Fibroblast of lung (primary cell): ENCODE results near the gene CDKN1A. TPM values are rescaled to one million over a fixed set of nuclear protein-coding genes. Genes with fewer than 3 reads are reported as not detected.

Experiments used
- DNase-seq, 2 donors: peaks; one replicate each; pipeline versions ENCODE4 v3.0.0 to v3.0.0-alpha.2; 2010; ENCODE audit warnings: low read depth in 2 of 2
- H2AFZ ChIP-seq: 2 replicates; pipeline ENCODE4 v1.5.1; 2012; ENCODE audit warnings: low read length, control low read depth, inconsistent platforms
- H3K27ac ChIP-seq: 2 replicates; pipeline ENCODE4 v1.5.1; 2011; ENCODE audit warnings: low read length, control low read depth; ENCODE audit not compliant: insufficient read depth
- H3K27me3 ChIP-seq: 2 replicates; pipeline ENCODE4 v1.5.1; 2011; ENCODE audit warnings: mild to moderate bottlenecking, low read length; ENCODE audit not compliant: control insufficient read depth, insufficient read depth
- H3K36me3 ChIP-seq: 2 replicates; pipeline ENCODE4 v1.5.1; 2011; ENCODE audit warnings: low read length; ENCODE audit not compliant: control insufficient read depth, insufficient read depth
- H3K4me1 ChIP-seq: 2 replicates; pipeline ENCODE4 v1.5.1; 2011; ENCODE audit warnings: low read length; ENCODE audit not compliant: control insufficient read depth, insufficient read depth; ENCODE audit errors: extremely low read depth
- H3K4me2 ChIP-seq: 2 replicates; pipeline ENCODE4 v1.5.1; 2011; ENCODE audit warnings: low read length, control low read depth; ENCODE audit not compliant: insufficient read depth; ENCODE audit errors: extremely low read depth
- H3K4me3 ChIP-seq, 4 experiments: fragments of 200-600 bp in 1 of 4; sonication (generic) in 1 of 4; replicated peaks in 1 of 4; 2 replicates each; pipeline ENCODE4 v1.5.1; 2011 to 2016; ENCODE audit warnings: low read length in 4 of 4, low read depth in 3 of 4, mild to moderate bottlenecking in 3 of 4, control low read depth in 2 of 4, inconsistent platforms in 1 of 4, mixed read lengths in 1 of 4; ENCODE audit not compliant: insufficient read depth in 1 of 4; ENCODE audit errors: control extremely low read depth in 1 of 4
- H3K79me2 ChIP-seq: 2 replicates; pipeline ENCODE4 v1.5.1; 2012; ENCODE audit warnings: mild to moderate bottlenecking, low read length, inconsistent platforms; ENCODE audit not compliant: control insufficient read depth, insufficient read depth
- H3K9ac ChIP-seq: 2 replicates; pipeline ENCODE4 v1.5.1; 2011; ENCODE audit warnings: mild to moderate bottlenecking, low read length, control low read depth; ENCODE audit not compliant: insufficient read depth
- H3K9me3 ChIP-seq: 2 replicates; pipeline ENCODE4 v1.5.1; 2012; ENCODE audit warnings: low read depth, low read length; ENCODE audit not compliant: control insufficient read depth, insufficient read depth
- H4K20me1 ChIP-seq: 2 replicates; pipeline ENCODE4 v1.5.1; 2011; ENCODE audit warnings: low read length; ENCODE audit not compliant: control insufficient read depth, insufficient read depth; ENCODE audit errors: extremely low read depth
- CTCF ChIP-seq, 2 donors: IDR thresholded peaks in 1 of 2; conservative IDR thresholded peaks in 1 of 2; 1 replicate in 1 of 2; 2 replicates in 1 of 2; pipeline ENCODE4 v1.5.1; 2011 to 2012; ENCODE audit warnings: low read length in 2 of 2, control low read depth in 1 of 2, inconsistent platforms in 1 of 2, low read depth in 1 of 2, mild to moderate bottlenecking in 1 of 2
- EZH2 ChIP-seq: IDR thresholded peaks from 2 replicates; pipeline ENCODE4 v1.5.1; 2012; ENCODE audit warnings: low read length, control low read depth, mild to moderate bottlenecking; ENCODE audit errors: missing control alignments
- polyA plus RNA-seq, 2 donors: library from polyadenylated mRNA; depleted of rRNA in 1 of 2; stranded (reverse) in 1 of 2; unstranded in 1 of 2; fragments of >200 nt; gene quantifications; 2 replicates each; pipeline ENCODE4 v1.2.1, GENCODE V29; 2011 to 2012; ENCODE audit warnings: missing spikeins in 1 of 2
- total RNA-seq: library from RNA; depleted of rRNA; stranded (reverse); fragments of >200 nt; gene quantifications from 2 replicates; pipeline ENCODE4 v1.2.1, GENCODE V29; 2014

CDKN1A gene
- total and polyA plus RNA-seq, 2 donors (not counting 1 experiment from before 2014, with no cell fraction given) = 166 to 900 TPM

- Histone ChIP-seq H4K20me1 (no peaks in the 10 kb centered on the region), H3K9me3 (no peaks in the 10 kb centered on the region), H3K9ac (peak overlapping the region; percentile 56), H3K27ac (peak overlapping the region; percentile 87), H3K4me3 (peak overlapping the region in 3 of 4 experiments; percentile 10 to 96 (median 40)), H3K4me2 (peak overlapping the region; percentile 18), H3K79me2 (peaks cover 40% of the 10 kb centered on the region), H3K4me1 (peaks cover 28% of the 10 kb centered on the region), H3K36me3 (no peaks in the 10 kb centered on the region), H2AFZ (no peak overlapping the region), H3K27me3 (no peaks in the 10 kb centered on the region)
- TF ChIP-seq CTCF (conservative IDR thresholded peaks at IDR 0.05 in 1 of 2, IDR thresholded peaks at IDR 0.05 in 1 of 2; ENCODE audit: low read depth in 1 of 2, low read length in 2 of 2) (no peak), EZH2 (no peak)
- DNase-seq = no peak
These were observed 594 bp upstream of the CDKN1A start for GRCh38 chr6:36677753-36678487.

- H3K4me2 ChIP-seq = peak overlapping the region; percentile 80
- no peaks in the 10 kb centered on the region for H3K27me3 ChIP-seq
- H4K20me1 ChIP-seq = peaks cover 3% of the 10 kb centered on the region
- peaks cover 53% of the 10 kb centered on the region for H3K79me2 ChIP-seq
- no peak for TF ChIP-seq EZH2
- TF ChIP-seq CTCF (conservative IDR thresholded peaks at IDR 0.05 in 1 of 2, IDR thresholded peaks at IDR 0.05 in 1 of 2; ENCODE audit: low read depth in 1 of 2, low read length in 2 of 2) = no peak
- peak overlapping the region; percentile 93 to 99 (median 95) for H3K4me3 ChIP-seq
- peaks cover 28% of the 10 kb centered on the region for H3K4me1 ChIP-seq
- peak; percentile 52 to 57 for DNase-seq
- H3K9ac ChIP-seq = peak overlapping the region; percentile 97
- H2AFZ ChIP-seq = no peak overlapping the region
- H3K9me3 ChIP-seq = no peaks in the 10 kb centered on the region
- peaks cover 11% of the 10 kb centered on the region for H3K36me3 ChIP-seq
- H3K27ac ChIP-seq = peak overlapping the region; percentile 96
These were observed 724 bp downstream of the CDKN1A start for GRCh38 chr6:36679043-36679833.
